ENCODE data around the gene RHOB. TPM values are rescaled to one million over a fixed set of nuclear protein-coding genes. Genes with fewer than 3 reads are reported as not detected.
"Not testable (repeated sequence)": the region's sequence is repeated elsewhere in the genome, so short reads cannot be mapped to it uniquely, and the experiment has no call there.

Gene RHOB
- total RNA-seq, 2 donors from 2014 or later, result 6.8 to 25.8 TPM

DNA sequence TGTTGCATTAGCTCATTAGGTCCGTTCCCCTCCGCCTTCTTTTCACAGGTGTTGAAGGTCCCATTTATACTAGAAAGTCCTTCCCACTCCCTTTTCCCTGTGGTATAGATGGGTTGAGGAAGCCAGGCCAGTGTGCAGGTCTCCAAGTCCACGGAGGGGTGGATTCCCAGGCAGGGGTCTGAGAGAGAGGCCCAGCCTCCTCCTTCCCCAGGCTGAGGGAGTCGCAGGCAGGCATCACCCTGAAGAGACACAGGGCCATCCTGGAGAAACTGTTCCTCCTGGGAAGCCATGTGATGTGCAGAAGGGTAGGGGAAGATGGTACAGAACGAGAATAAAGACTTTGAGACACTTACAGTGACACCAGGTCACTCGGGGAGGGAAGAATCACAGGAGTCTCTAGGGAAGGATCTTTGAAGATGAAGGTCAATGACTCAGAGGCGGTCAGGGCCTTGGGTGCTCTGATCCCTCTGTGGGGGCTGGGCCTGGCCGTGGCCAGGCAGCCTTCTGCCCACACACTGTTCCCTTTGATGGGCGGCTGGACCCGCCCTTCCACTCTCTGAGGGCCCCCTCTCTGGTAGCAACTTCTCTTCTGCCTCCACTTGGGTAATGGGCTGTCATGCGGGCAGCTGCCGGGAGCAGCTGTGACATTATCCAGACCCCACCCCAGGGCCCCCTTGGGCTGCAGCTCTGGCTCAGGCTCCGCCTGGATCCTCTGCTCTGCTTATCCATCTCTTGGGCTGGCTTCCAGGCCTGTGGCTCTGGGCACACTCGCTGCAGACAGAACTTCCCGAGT lies 45.1 kb downstream of the RHOB start:
- no peaks in the 10 kb centered on the region for H3K4me1 Mint-ChIP-seq
- no peak overlapping the region for H3K4me3 Mint-ChIP-seq
- H3K27ac Mint-ChIP-seq, result no peak overlapping the region
- no peaks in the 10 kb centered on the region for H3K36me3 Mint-ChIP-seq (ENCODE audit: low read depth)
- H3K9me3 Mint-ChIP-seq, result no peaks in the 10 kb centered on the region
- no peak for ATAC-seq (replicated peaks)
- H3K27me3 Mint-ChIP-seq, result no peaks in the 10 kb centered on the region

DNA sequence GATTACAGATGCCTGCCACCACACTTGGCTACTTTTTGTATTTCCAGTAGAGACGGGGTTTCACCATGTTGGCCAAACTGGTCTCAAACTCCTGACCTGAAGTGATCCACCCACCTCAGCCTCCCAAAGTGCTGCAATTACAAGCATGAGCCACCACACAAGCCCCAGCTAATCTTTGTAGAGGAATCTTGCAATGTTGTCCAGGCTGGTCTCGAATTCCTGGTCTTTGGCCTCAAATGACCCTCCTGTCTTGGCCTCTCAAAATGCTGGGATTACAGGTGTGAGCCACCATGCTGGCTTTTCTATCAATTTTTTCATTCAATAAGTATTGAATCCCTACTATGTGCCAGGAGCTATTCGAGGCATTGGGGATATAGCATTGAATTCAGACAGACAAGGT lies 46.2 kb downstream of the RHOB start:
- H3K9me3 Mint-ChIP-seq; H3K27ac Mint-ChIP-seq; H3K4me1 Mint-ChIP-seq; H3K36me3 Mint-ChIP-seq (ENCODE audit: low read depth); H3K4me3 Mint-ChIP-seq; H3K27me3 Mint-ChIP-seq; ATAC-seq (replicated peaks): not testable (repeated sequence)

DNA sequence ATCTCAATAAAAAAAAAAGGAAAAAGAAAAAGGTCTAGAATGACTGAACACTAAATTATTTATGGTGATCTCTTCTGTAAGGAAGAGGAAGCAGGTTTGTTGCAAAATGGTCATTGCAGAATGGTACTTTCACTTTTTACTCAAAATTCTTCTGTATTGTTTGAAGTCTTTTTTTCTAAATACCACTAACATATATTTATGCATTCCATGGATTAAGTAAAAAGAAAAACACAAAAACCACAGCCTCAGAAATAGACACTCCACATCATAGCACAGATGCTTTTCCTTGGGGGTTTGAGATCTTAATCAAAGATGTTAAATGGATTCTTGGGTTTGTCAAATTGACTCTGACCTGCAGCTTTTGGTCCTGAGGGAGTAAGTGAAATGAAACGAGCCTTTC lies 47.4 kb downstream of the RHOB start:
- H3K27me3 Mint-ChIP-seq, result no peaks in the 10 kb centered on the region
- H3K4me1 Mint-ChIP-seq, result no peaks in the 10 kb centered on the region
- H3K4me3 Mint-ChIP-seq, result no peak overlapping the region
- no peaks in the 10 kb centered on the region for H3K9me3 Mint-ChIP-seq
- ATAC-seq (replicated peaks), result no peak
- H3K36me3 Mint-ChIP-seq (ENCODE audit: low read depth), result no peaks in the 10 kb centered on the region
- no peak overlapping the region for H3K27ac Mint-ChIP-seq

DNA sequence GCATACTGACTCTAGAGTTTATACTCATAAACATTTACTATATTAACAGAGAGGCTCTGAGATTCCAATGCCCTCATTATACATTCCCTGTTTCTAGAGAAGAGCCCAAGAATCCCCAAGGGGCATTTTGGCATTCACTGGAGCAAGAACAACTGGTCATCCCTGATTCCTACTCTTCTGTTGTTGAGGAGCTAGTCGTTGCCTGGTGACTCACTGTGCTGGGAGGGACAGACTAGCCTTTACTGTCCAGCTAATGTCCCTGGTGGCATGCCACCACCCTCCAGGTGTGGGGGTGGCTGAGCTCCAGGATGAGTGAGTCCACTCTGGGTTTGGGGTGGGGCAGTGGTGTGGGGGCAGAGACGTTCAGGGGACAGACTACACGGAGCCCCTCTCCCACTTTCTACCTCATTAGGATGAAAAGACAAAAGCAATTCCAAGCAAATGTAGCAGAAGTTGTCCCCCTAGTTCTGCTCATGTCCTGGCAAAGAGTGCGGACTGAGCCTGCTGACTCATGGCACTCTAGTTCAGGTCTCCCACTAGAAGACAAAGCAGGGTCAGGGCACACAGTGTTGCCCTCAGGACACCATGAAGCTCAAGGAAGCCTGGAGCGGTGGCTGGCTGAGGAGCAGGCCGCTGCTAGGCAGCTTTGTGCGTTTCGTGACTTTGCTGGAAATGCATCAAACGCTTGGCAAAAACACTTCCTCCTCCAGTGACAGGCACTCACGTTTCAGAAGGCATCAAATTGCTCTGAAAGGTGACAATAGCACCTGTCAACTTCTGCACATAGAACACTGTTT lies 49.4 kb downstream of the RHOB start:
- H3K36me3 Mint-ChIP-seq (ENCODE audit: low read depth), result no peaks in the 10 kb centered on the region

DNA sequence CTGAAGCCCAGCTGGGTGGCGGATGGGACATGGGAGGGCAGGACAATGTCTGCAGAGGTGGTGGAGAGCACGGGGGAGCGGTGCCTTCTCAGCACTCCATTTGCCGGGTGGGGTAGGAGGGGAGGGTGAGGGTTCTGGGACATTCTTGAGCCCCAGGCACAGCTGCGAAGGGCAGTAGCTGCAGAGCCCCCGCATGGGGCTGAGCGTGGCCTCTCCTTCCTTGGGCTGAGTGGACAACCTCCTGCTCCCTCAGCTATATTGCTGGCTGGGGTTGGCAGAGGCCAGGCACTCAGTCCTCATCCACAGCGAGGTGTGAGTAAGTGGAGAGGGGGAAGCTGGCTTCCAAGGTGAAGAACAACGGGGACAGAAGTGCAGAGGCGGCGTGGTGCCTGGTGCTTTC lies 50.1 kb downstream of the RHOB start:
- Mint-ChIP-seq H3K4me1 (no peaks in the 10 kb centered on the region), H3K27ac (no peak overlapping the region), H3K27me3 (peaks cover 7% of the 10 kb centered on the region), H3K9me3 (no peaks in the 10 kb centered on the region), H3K4me3 (no peak overlapping the region), H3K36me3 (ENCODE audit: low read depth) (no peaks in the 10 kb centered on the region)
- ATAC-seq (replicated peaks), result no peak

More for the DNA sequence above, 49.4 kb downstream of the RHOB start:
- ATAC-seq (replicated peaks), result no peak
- Mint-ChIP-seq H3K4me1 (no peaks in the 10 kb centered on the region), H3K9me3 (no peaks in the 10 kb centered on the region), H3K27me3 (peaks cover 7% of the 10 kb centered on the region), H3K27ac (no peak overlapping the region), H3K4me3 (no peak overlapping the region)

Other genes with a start within 250 kb of the RHOB start
- under 1 TPM in 1 of 2 donors, not detected in 1; 0.30 TPM for gene SDC1, start 221.9 kb upstream of the RHOB start, total RNA-seq
- gene PUM2, start 96.2 kb upstream of the RHOB start, total RNA-seq, result 100 to 1,000 TPM; 113 to 120 TPM
- 10 to 100 TPM in 1 of 2 donors, 1 to 10 TPM in 1; 8.9 to 10.7 TPM for gene HS1BP3, start 204.0 kb downstream of the RHOB start, total RNA-seq
- gene GDF7, start 220.1 kb downstream of the RHOB start, total RNA-seq, result under 1 TPM; 0.02 to 0.48 TPM